Measurements from ENCODE around the gene SLC4A2.
A peak's percentile ranks its signal among the peaks of the same experiment; 100 is the strongest.

The SLC4A2 gene

GRCh38 chr7:151060416-151061212, 1.2 kb downstream of the SLC4A2 start:
- peak overlapping the region; percentile 94 for H3K18ac ChIP-seq (ENCODE audit: low read length)
- H3K14ac ChIP-seq (ENCODE audit: low read length): peak overlapping the region; percentile 4
- peak overlapping the region; percentile 17 for H3K23ac ChIP-seq (ENCODE audit: low read depth, low read length, poor library complexity)
- no CpG with 5 or more reads among the region's 21 CpGs for WGBS, 2 donors (ENCODE audit: extremely low coverage in 2 of 2, insufficient read length in 2 of 2, insufficient replicate concordance in 1 of 2)
- no peak overlapping the region for H2BK5ac ChIP-seq (ENCODE audit: low read length)
- H3K4me3 ChIP-seq (ENCODE audit: low read length in 2 of 2): peak overlapping the region; percentile 61 to 88
- peak overlapping the region; percentile 58 for H2BK120ac ChIP-seq (ENCODE audit: low read depth, low read length)
- peak overlapping the region; percentile 76 for H3K4me2 ChIP-seq (ENCODE audit: insufficient read depth, low read length, poor library complexity, severe bottlenecking)
- H2BK15ac ChIP-seq (ENCODE audit: low read length): peak overlapping the region; percentile 94
- peak; percentile 63 for DNase-seq (ENCODE audit: low spot score)
- H2AK5ac ChIP-seq (ENCODE audit: low read depth, low read length): peak overlapping the region; percentile 4
- peak overlapping the region; percentile 82 for H2AFZ ChIP-seq (ENCODE audit: low read length)
- H3K9me3 ChIP-seq (replicated peaks in 1 of 2; ENCODE audit: control insufficient read depth in 2 of 2, insufficient read depth in 1 of 2, low read depth in 1 of 2, low read length in 2 of 2): no peaks in the 10 kb centered on the region
- H3K9ac ChIP-seq (ENCODE audit: low read depth, low read length, poor library complexity): peak overlapping the region; percentile 87
- H2BK12ac ChIP-seq (ENCODE audit: low read length): peak overlapping the region; percentile 79
- H3K27ac ChIP-seq (replicated peaks; ENCODE audit: low read length): no peak overlapping the region
- H3K36me3 ChIP-seq (replicated peaks in 1 of 2; ENCODE audit: control insufficient read depth in 2 of 2, insufficient read depth in 2 of 2, low read length in 2 of 2): peaks cover 13 to 31% of the 10 kb centered on the region in 2 donors
- peaks cover 0 to 33% (median 0%) of the 10 kb centered on the region in 3 experiments for H3K27me3 ChIP-seq (ENCODE audit: control insufficient read depth in 3 of 3, insufficient read depth in 3 of 3, low read depth in 1 of 3, low read length in 3 of 3)
- H3K4ac ChIP-seq (ENCODE audit: low read length): no peak overlapping the region
- no peak overlapping the region for H4K91ac ChIP-seq (ENCODE audit: low read depth, low read length, poor library complexity)
- H4K8ac ChIP-seq (ENCODE audit: low read depth, low read length): no peak overlapping the region
- H3K79me1 ChIP-seq (ENCODE audit: low read depth, low read length): peaks cover 4% of the 10 kb centered on the region
- H3K4me1 ChIP-seq (ENCODE audit: control insufficient read depth in 2 of 2, insufficient read depth in 1 of 2, low read depth in 1 of 2, low read length in 2 of 2): peaks cover 25 to 38% of the 10 kb centered on the region in 2 donors

DNA sequence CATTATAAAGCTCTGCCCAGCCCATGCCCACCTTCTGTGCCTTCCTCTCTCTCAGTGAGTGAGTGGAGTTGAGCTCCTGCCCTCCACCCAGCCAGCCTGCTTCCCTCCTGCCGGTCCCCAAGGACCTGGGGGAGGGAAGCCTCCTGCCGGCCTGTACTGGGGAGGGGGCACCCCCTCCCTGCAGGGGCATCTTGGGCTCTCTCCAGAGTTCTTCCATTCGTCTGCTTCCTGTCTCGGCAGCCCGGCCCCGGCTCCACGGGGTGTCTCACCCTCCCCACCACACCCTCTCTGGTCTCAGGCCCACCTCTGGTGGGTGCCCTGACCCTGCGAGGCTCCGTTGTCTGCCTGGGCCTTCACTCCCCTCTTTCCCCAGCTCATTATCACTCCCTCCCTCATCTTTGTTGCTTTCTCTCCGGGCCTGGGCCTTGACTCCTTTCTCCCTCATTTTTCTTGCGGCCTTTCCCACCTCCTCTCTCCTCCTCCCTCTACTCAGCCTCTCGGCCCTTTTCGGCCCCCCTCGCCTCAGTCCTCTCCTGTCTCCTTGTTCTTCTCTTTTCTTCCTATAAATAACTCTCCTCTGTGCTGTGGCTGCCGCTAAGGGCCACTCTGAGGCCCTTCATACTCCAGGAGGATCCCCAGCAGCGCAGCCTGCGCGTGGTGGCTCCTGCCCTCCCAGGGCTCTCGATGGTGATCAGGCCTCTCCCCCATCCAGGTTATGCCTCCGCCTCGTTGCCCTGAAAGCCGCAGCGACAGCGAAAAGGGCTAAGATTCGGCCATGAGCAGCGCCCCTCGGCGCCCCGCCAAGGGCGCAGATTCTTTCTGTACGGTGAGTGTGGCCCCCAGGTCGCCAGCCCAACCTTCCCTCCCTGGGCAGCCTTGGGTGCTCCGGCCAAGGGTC, 2.1 kb downstream of the SLC4A2 start:
- Histone ChIP-seq H3K79me1 (ENCODE audit: low read depth, low read length) (peaks cover 4% of the 10 kb centered on the region), H3K23ac (ENCODE audit: low read depth, low read length, poor library complexity) (peak overlapping the region; percentile 75), H3K4me3 (ENCODE audit: low read length in 2 of 2) (peak overlapping the region in 1 of 2 donors; percentile 61), H3K4ac (ENCODE audit: low read length) (peak overlapping the region; percentile 38), H2AK5ac (ENCODE audit: low read depth, low read length) (peak overlapping the region; percentile 23), H3K14ac (ENCODE audit: low read length) (peak overlapping the region; percentile 59), H2BK15ac (ENCODE audit: low read length) (peak overlapping the region; percentile 70), H3K27me3 (ENCODE audit: control insufficient read depth in 3 of 3, insufficient read depth in 3 of 3, low read depth in 1 of 3, low read length in 3 of 3) (peaks cover 0 to 26% (median 0%) of the 10 kb centered on the region in 3 experiments), H4K91ac (ENCODE audit: low read depth, low read length, poor library complexity) (no peak overlapping the region), H3K9ac (ENCODE audit: low read depth, low read length, poor library complexity) (peak overlapping the region; percentile 73), H2BK12ac (ENCODE audit: low read length) (peak overlapping the region; percentile 53), H3K18ac (ENCODE audit: low read length) (peak overlapping the region; percentile 90), H3K4me2 (ENCODE audit: insufficient read depth, low read length, poor library complexity, severe bottlenecking) (peak overlapping the region; percentile 64), H4K8ac (ENCODE audit: low read depth, low read length) (no peak overlapping the region), H2BK120ac (ENCODE audit: low read depth, low read length) (no peak overlapping the region), H3K36me3 (replicated peaks in 1 of 2; ENCODE audit: control insufficient read depth in 2 of 2, insufficient read depth in 2 of 2, low read length in 2 of 2) (peaks cover 15 to 40% of the 10 kb centered on the region in 2 donors), H2AFZ (ENCODE audit: low read length) (no peak overlapping the region), H3K27ac (replicated peaks; ENCODE audit: low read length) (no peak overlapping the region), H3K9me3 (replicated peaks in 1 of 2; ENCODE audit: control insufficient read depth in 2 of 2, insufficient read depth in 1 of 2, low read depth in 1 of 2, low read length in 2 of 2) (no peaks in the 10 kb centered on the region), H2BK5ac (ENCODE audit: low read length) (no peak overlapping the region), H3K4me1 (ENCODE audit: control insufficient read depth in 2 of 2, insufficient read depth in 1 of 2, low read depth in 1 of 2, low read length in 2 of 2) (peaks cover 25 to 38% of the 10 kb centered on the region in 2 donors)
- whole genome bisulfite sequencing, 2 donors (ENCODE audit: extremely low coverage in 2 of 2, insufficient read length in 2 of 2, insufficient replicate concordance in 1 of 2): no CpG with 5 or more reads among the region's 33 CpGs
- DNase-seq (ENCODE audit: low spot score): no peak

GRCh38 chr7:151062111-151062398, 2.7 kb downstream of the SLC4A2 start:
- H3K4me2 ChIP-seq (ENCODE audit: insufficient read depth, low read length, poor library complexity, severe bottlenecking): peak overlapping the region; percentile 64
- peak overlapping the region; percentile 73 for H3K9ac ChIP-seq (ENCODE audit: low read depth, low read length, poor library complexity)
- H3K4me3 ChIP-seq (ENCODE audit: low read length in 2 of 2): no peak overlapping the region
- peaks cover 18 to 46% of the 10 kb centered on the region in 2 donors for H3K36me3 ChIP-seq (replicated peaks in 1 of 2; ENCODE audit: control insufficient read depth in 2 of 2, insufficient read depth in 2 of 2, low read length in 2 of 2)
- peak overlapping the region; percentile 90 for H3K18ac ChIP-seq (ENCODE audit: low read length)
- H3K27me3 ChIP-seq (ENCODE audit: control insufficient read depth in 3 of 3, insufficient read depth in 3 of 3, low read depth in 1 of 3, low read length in 3 of 3): peaks cover 0 to 20% (median 0%) of the 10 kb centered on the region in 3 experiments
- H4K8ac ChIP-seq (ENCODE audit: low read depth, low read length): no peak overlapping the region
- H4K91ac ChIP-seq (ENCODE audit: low read depth, low read length, poor library complexity): no peak overlapping the region
- H3K4ac ChIP-seq (ENCODE audit: low read length): peak overlapping the region; percentile 38
- H3K9me3 ChIP-seq (replicated peaks in 1 of 2; ENCODE audit: control insufficient read depth in 2 of 2, insufficient read depth in 1 of 2, low read depth in 1 of 2, low read length in 2 of 2): no peaks in the 10 kb centered on the region
- no peak for DNase-seq (ENCODE audit: low spot score)
- peak overlapping the region; percentile 59 for H3K14ac ChIP-seq (ENCODE audit: low read length)
- peak overlapping the region; percentile 23 for H2AK5ac ChIP-seq (ENCODE audit: low read depth, low read length)
- no peak overlapping the region for H2AFZ ChIP-seq (ENCODE audit: low read length)
- H2BK12ac ChIP-seq (ENCODE audit: low read length): peak overlapping the region; percentile 53
- H2BK120ac ChIP-seq (ENCODE audit: low read depth, low read length): no peak overlapping the region
- peak overlapping the region; percentile 70 for H2BK15ac ChIP-seq (ENCODE audit: low read length)
- no peak overlapping the region for H2BK5ac ChIP-seq (ENCODE audit: low read length)
- no peak overlapping the region for H3K27ac ChIP-seq (replicated peaks; ENCODE audit: low read length)
- H3K4me1 ChIP-seq (ENCODE audit: control insufficient read depth in 2 of 2, insufficient read depth in 1 of 2, low read depth in 1 of 2, low read length in 2 of 2): peaks cover 21 to 36% of the 10 kb centered on the region in 2 donors
- no CpG with 5 or more reads among the region's 11 CpGs for WGBS, 2 donors (ENCODE audit: extremely low coverage in 2 of 2, insufficient read length in 2 of 2, insufficient replicate concordance in 1 of 2)
- H3K23ac ChIP-seq (ENCODE audit: low read depth, low read length, poor library complexity): peak overlapping the region; percentile 75
- peaks cover 4% of the 10 kb centered on the region for H3K79me1 ChIP-seq (ENCODE audit: low read depth, low read length)
